Measurements from ENCODE around the gene SYT8. TPM values are rescaled to one million over a fixed set of nuclear protein-coding genes. Genes with fewer than 3 reads are reported as not detected.

SYT8 gene
- total and polyA plus RNA-seq, 2 experiments from 2014 or later: not detected

GRCh38 chr11:1858154-1858553 lies 23.4 kb downstream of the SYT8 start:
- no peaks in the 10 kb centered on the region for H3K4me1 Mint-ChIP-seq
- no peaks in the 10 kb centered on the region for H3K36me3 Mint-ChIP-seq (ENCODE audit: low read depth)
- DNase-seq (ENCODE audit: low spot score) (no peak), ATAC-seq (no peak)
- Histone ChIP-seq H3K79me2 (replicated peaks; ENCODE audit: insufficient read depth) (no peaks in the 10 kb centered on the region), H3F3A (replicated peaks; ENCODE audit: low read depth) (no peaks in the 10 kb centered on the region), H3K27me3 (ENCODE audit: insufficient read depth) (no peaks in the 10 kb centered on the region), H3K4me1 (ENCODE audit: insufficient read depth) (no peaks in the 10 kb centered on the region), H3K27ac (ENCODE audit: low read depth) (no peak overlapping the region), H3K4me2 (no peak overlapping the region), H2AFZ (no peak overlapping the region), H3K9me2 (ENCODE audit: insufficient read depth) (no peaks in the 10 kb centered on the region), H4K20me1 (replicated peaks; ENCODE audit: insufficient read depth) (no peaks in the 10 kb centered on the region), H3K4me3 (no peak overlapping the region), H3K36me3 (ENCODE audit: insufficient read depth) (no peaks in the 10 kb centered on the region)
- no peak for TF ChIP-seq ZNF114 (CRISPR knock-in tag; IDR thresholded peaks at IDR 0.05)
- no peak for TF ChIP-seq STAT1 (IDR thresholded peaks at IDR 0.05; ENCODE audit: unreplicated experiment)
- no peak for TF ChIP-seq JUNB (IDR thresholded peaks at IDR 0.05; ENCODE audit: unreplicated experiment)
- no peak for TF ChIP-seq POLR2AphosphoS5 (IDR thresholded peaks at IDR 0.05; ENCODE audit: low read depth)
- TF ChIP-seq EZH2 (IDR thresholded peaks at IDR 0.05; ENCODE audit: low read depth, unreplicated experiment): no peak
- no peak for TF ChIP-seq CTCF (conservative IDR thresholded peaks at IDR 0.05; ENCODE audit: low read depth in 2 of 2)
- TF ChIP-seq CREB1 (CRISPR knock-in tag; IDR thresholded peaks at IDR 0.05; ENCODE audit: low read depth): no peak
- no peak for TF ChIP-seq EZH2phosphoT487 (IDR thresholded peaks at IDR 0.05; ENCODE audit: unreplicated experiment)
- no peak for TF ChIP-seq NANOG (IDR thresholded peaks at IDR 0.05; ENCODE audit: borderline replicate concordance)
- TF ChIP-seq REST (IDR thresholded peaks at IDR 0.05; ENCODE audit: unreplicated experiment): no peak
- no peak for TF ChIP-seq ETS1 (IDR thresholded peaks at IDR 0.05)
- TF ChIP-seq ZNF462 (CRISPR knock-in tag; IDR thresholded peaks at IDR 0.05): no peak
- no peak for TF ChIP-seq ZNF331 (CRISPR knock-in tag; IDR thresholded peaks at IDR 0.05; ENCODE audit: low read depth)
- no peaks in the 10 kb centered on the region for H3K9me3 Mint-ChIP-seq
- no peaks in the 10 kb centered on the region for H3K27me3 Mint-ChIP-seq (ENCODE audit: insufficient read depth, low read depth, poor library complexity)
- H3K4me3 Mint-ChIP-seq: no peak overlapping the region
- no peak overlapping the region for H3K27ac Mint-ChIP-seq

Measured in GM23338 (cell line).